H1 (cell line): ENCODE measurements around the gene AGBL1. TPM values are rescaled to one million over a fixed set of nuclear protein-coding genes. Genes with fewer than 3 reads are reported as not detected.

Experiments
- CTCF ChIA-PET: fragments of 300-600 bp; sonication (Branson Sonifier 250); formaldehyde crosslinking; loops from one replicate; lab custom pipeline; 2021; ENCODE audit not compliant: partially characterized antibody; lab: Charles Lee
- POLR2A ChIA-PET: fragments of 300-600 bp; sonication (Branson Sonifier 250); formaldehyde crosslinking; loops from one replicate; lab custom pipeline; 2021; ENCODE audit warnings: inconsistent platforms; ENCODE audit not compliant: partially characterized antibody; lab: Charles Lee
- DNase-seq, 2 experiments: peaks; one replicate each; pipeline versions ENCODE4 v3.0.0 to v3.0.0-alpha.2; 2010 to 2022; ENCODE audit warnings: low spot score in 2 of 2, low read depth in 1 of 2, mixed read lengths in 1 of 2
- FAIRE-seq: peaks from 2 replicates; lab custom pipeline; 2011; peaks lifted over from hg19 to GRCh38; lab: Jason Lieb, UNC
- H2AFZ ChIP-seq: 2 replicates; pipeline ENCODE4 v1.8.1; 2012; ENCODE audit warnings: low read length, inconsistent platforms
- H2AK5ac ChIP-seq: 2 replicates; pipeline ENCODE4 v1.6.1; 2013; ENCODE audit warnings: low read depth, low read length
- H2BK120ac ChIP-seq: replicated peaks from 2 replicates; pipeline ENCODE3; 2013; ENCODE audit warnings: low read depth, low read length, inconsistent platforms
- H2BK12ac ChIP-seq: 2 replicates; pipeline ENCODE4 v1.6.1; 2013; ENCODE audit warnings: low read depth, low read length
- H2BK15ac ChIP-seq: 2 replicates; pipeline ENCODE4 v1.6.1; 2013; ENCODE audit warnings: low read length
- H2BK20ac ChIP-seq: 2 replicates; pipeline ENCODE4 v1.6.1; 2013; ENCODE audit warnings: low read length
- H2BK5ac ChIP-seq: 2 replicates; pipeline ENCODE4 v1.6.1; 2013; ENCODE audit warnings: low read depth, low read length
- H3K14ac ChIP-seq: 2 replicates; pipeline ENCODE4 v1.6.1; 2013; ENCODE audit warnings: inconsistent platforms; ENCODE audit not compliant: insufficient read length
- H3K18ac ChIP-seq: 2 replicates; pipeline ENCODE4 v1.6.1; 2013; ENCODE audit warnings: low read length; ENCODE audit errors: extremely low read depth
- H3K23ac ChIP-seq: 2 replicates; pipeline ENCODE4 v1.6.1; 2013; ENCODE audit warnings: inconsistent platforms; ENCODE audit not compliant: insufficient read length
- H3K23me2 ChIP-seq: 2 replicates; pipeline ENCODE4 v1.6.1; 2013; ENCODE audit warnings: low read depth, low read length
- H3K27ac ChIP-seq: 2 replicates; pipeline ENCODE4 v1.6.1; 2011; ENCODE audit warnings: low read depth, low read length, inconsistent platforms
- H3K27me3 ChIP-seq, 4 experiments: replicated peaks in 1 of 4; 1 replicate in 1 of 4; 2 replicates in 3 of 4; pipeline versions ENCODE4 v1.6.1 to v1.8.1; 2011 to 2013; ENCODE audit warnings: low read length in 3 of 4, mild to moderate bottlenecking in 3 of 4, inconsistent platforms in 2 of 4, mixed read lengths in 2 of 4, moderate library complexity in 1 of 4; ENCODE audit not compliant: control insufficient read depth in 3 of 4, insufficient read depth in 3 of 4; ENCODE audit errors: extremely low read depth in 1 of 4
- H3K36me3 ChIP-seq, 4 experiments: 2 replicates each; pipeline versions ENCODE4 v1.6.1 to v1.8.1; 2011 to 2013; ENCODE audit warnings: mild to moderate bottlenecking in 4 of 4, low read length in 3 of 4, moderate library complexity in 2 of 4, control low read depth in 1 of 4, inconsistent platforms in 1 of 4; ENCODE audit not compliant: insufficient read depth in 4 of 4, control insufficient read depth in 2 of 4
- H3K4ac ChIP-seq: replicated peaks from 2 replicates; pipeline ENCODE3; 2013; ENCODE audit warnings: low read length, low read depth, mixed read lengths, inconsistent platforms; ENCODE audit not compliant: insufficient read length
- H3K4me1 ChIP-seq, 4 experiments: replicated peaks in 1 of 4; 1 replicate in 1 of 4; 2 replicates in 3 of 4; pipeline versions ENCODE4 v1.6.1 to v1.8.1; 2011 to 2013; ENCODE audit warnings: low read length in 3 of 4, inconsistent platforms in 2 of 4, mixed read lengths in 1 of 4; ENCODE audit not compliant: insufficient read depth in 4 of 4, control insufficient read depth in 3 of 4
- H3K4me2 ChIP-seq, 2 experiments: 2 replicates each; pipeline versions ENCODE4 v1.6.1 to v1.8.1; 2011 to 2013; ENCODE audit warnings: low read depth in 2 of 2, low read length in 2 of 2, control low read depth in 1 of 2, inconsistent platforms in 1 of 2, mild to moderate bottlenecking in 1 of 2; ENCODE audit not compliant: insufficient read depth in 1 of 2
- H3K4me3 ChIP-seq, 4 experiments: fragments of 200-600, 300-600 bp in 1 of 4; sonication (generic), shearing (Covaris generic), sonication (Bioruptor Twin) in 1 of 4; 2 replicates each; pipeline versions ENCODE4 v1.5.1 to v1.8.1; 2011 to 2016; ENCODE audit warnings: low read length in 4 of 4, low read depth in 3 of 4, control low read depth in 2 of 4, inconsistent platforms in 2 of 4, mild to moderate bottlenecking in 2 of 4, mixed read lengths in 1 of 4, moderate library complexity in 1 of 4; ENCODE audit not compliant: insufficient read depth in 2 of 4; ENCODE audit errors: extremely low read depth in 1 of 4
- H3K56ac ChIP-seq: replicated peaks from 2 replicates; pipeline ENCODE3; 2013; ENCODE audit warnings: low read depth, mild to moderate bottlenecking, mixed read lengths, low read length, inconsistent platforms; ENCODE audit not compliant: insufficient read length
- H3K79me1 ChIP-seq: 2 replicates; pipeline ENCODE4 v1.6.1; 2013; ENCODE audit warnings: low read depth, low read length, control low read depth
- H3K79me2 ChIP-seq, 2 experiments: 2 replicates each; pipeline versions ENCODE4 v1.6.1 to v1.8.1; 2012 to 2013; ENCODE audit warnings: low read length in 2 of 2, mild to moderate bottlenecking in 2 of 2, inconsistent platforms in 1 of 2; ENCODE audit not compliant: insufficient read depth in 2 of 2, control insufficient read depth in 1 of 2
- H3K9ac ChIP-seq, 4 experiments: replicated peaks in 1 of 4; 1 replicate in 1 of 4; 2 replicates in 3 of 4; pipeline versions ENCODE4 v1.6.1 to v1.8.1; 2011 to 2013; ENCODE audit warnings: low read depth in 3 of 4, low read length in 3 of 4, control low read depth in 2 of 4, mild to moderate bottlenecking in 2 of 4, moderate library complexity in 2 of 4, inconsistent platforms in 1 of 4; ENCODE audit errors: extremely low read depth in 1 of 4
- H3K9me3 ChIP-seq, 2 experiments: 2 replicates each; pipeline versions ENCODE4 v1.6.1 to v1.8.1; 2012 to 2013; ENCODE audit warnings: mild to moderate bottlenecking in 2 of 2, moderate library complexity in 2 of 2, control low read depth in 1 of 2, inconsistent platforms in 1 of 2, low read depth in 1 of 2, low read length in 1 of 2, mixed read lengths in 1 of 2; ENCODE audit not compliant: insufficient read depth in 2 of 2
- H4K20me1 ChIP-seq, 2 experiments: replicated peaks in 1 of 2; 2 replicates each; pipeline versions ENCODE3 to v1.8.1; 2011 to 2013; ENCODE audit warnings: inconsistent platforms in 2 of 2, low read length in 2 of 2, mild to moderate bottlenecking in 1 of 2; ENCODE audit not compliant: insufficient read depth in 2 of 2, control insufficient read depth in 1 of 2
- H4K5ac ChIP-seq: 2 replicates; pipeline ENCODE4 v1.6.1; 2013; ENCODE audit warnings: low read length, low read depth, mixed read lengths, inconsistent platforms; ENCODE audit not compliant: insufficient read length
- H4K8ac ChIP-seq: 2 replicates; pipeline ENCODE4 v1.8.0; 2013; ENCODE audit warnings: mild to moderate bottlenecking, moderate library complexity, low read length, inconsistent platforms; ENCODE audit not compliant: insufficient read depth; ENCODE audit errors: extremely low read depth
- H4K91ac ChIP-seq: replicated peaks from 2 replicates; pipeline ENCODE3; 2013; ENCODE audit warnings: low read length, mixed read lengths, inconsistent platforms; ENCODE audit not compliant: insufficient read length
- CBX8 ChIP-seq: fragments of 300-800, 300-1000 bp; sonication (generic); IDR thresholded peaks from 2 replicates; pipeline ENCODE4 v1.7.1; 2016; ENCODE audit warnings: low read depth, low read length, borderline replicate concordance
- CHD1 ChIP-seq: IDR thresholded peaks from 2 replicates; pipeline ENCODE4 v1.6.1; 2012; ENCODE audit warnings: low read depth, low read length, improper control_type of control experiment
- EGR1 ChIP-seq: IDR thresholded peaks from 2 replicates; pipeline ENCODE4 v1.6.1; 2011; ENCODE audit warnings: low read depth, low read length, borderline replicate concordance
- RAD21 ChIP-seq, 2 experiments: IDR thresholded peaks in 1 of 2; conservative IDR thresholded peaks in 1 of 2; 2 replicates each; pipeline ENCODE4 v1.6.1; 2011; ENCODE audit warnings: low read depth in 2 of 2, low read length in 2 of 2, improper control_type of control experiment in 1 of 2, inconsistent platforms in 1 of 2, mild to moderate bottlenecking in 1 of 2, moderate library complexity in 1 of 2
- SIN3A ChIP-seq, 2 experiments: IDR thresholded peaks in 1 of 2; conservative IDR thresholded peaks in 1 of 2; 2 replicates each; pipeline ENCODE4 v1.6.1; 2011 to 2012; ENCODE audit warnings: low read length in 2 of 2, improper control_type of control experiment in 1 of 2, low read depth in 1 of 2, mild to moderate bottlenecking in 1 of 2
- TAF7 ChIP-seq: optimal IDR thresholded peaks from 2 replicates; pipeline ENCODE3; 2011; ENCODE audit warnings: low read depth, mild to moderate bottlenecking, inconsistent platforms, low read length, moderate library complexity, borderline replicate concordance
- ZNF274 ChIP-seq: IDR thresholded peaks from 2 replicates; pipeline ENCODE4 v1.7.0; 2012; ENCODE audit warnings: low read length, borderline replicate concordance; ENCODE audit errors: extremely low read depth
- polyA plus RNA-seq, 7 experiments: library from polyadenylated mRNA; depleted of rRNA in 3 of 7; stranded (reverse) in 5 of 7; unstranded in 2 of 7; fragments of >200 nt in 5 of 7; fragments of 200-250 nt in 2 of 7; gene quantifications; 1 replicate in 5 of 7; 2 replicates in 1 of 7; 4 replicates in 1 of 7; pipeline versions ENCODE4 v1.2.1 to v1.2.3, GENCODE V29; 2011 to 2013; ENCODE audit warnings: missing spikeins in 2 of 7, mixed read lengths in 2 of 7
- total RNA-seq: library from RNA; stranded (reverse); fragmentation: NEBNext Ultra II Directional; extraction: Animal tissue kit (Norgen Biotek cat#: 25700); gene quantifications from 2 replicates; pipeline ENCODE4 v1.2.1, GENCODE V29; 2021
- TF ChIP-seq, protein P1 (sequence below): IDR thresholded peaks from 2 replicates; pipeline ENCODE4 v1.6.1; 2011; ENCODE audit warnings: low read length, improper control_type of control experiment
- TF ChIP-seq, protein P2 (sequence below): IDR thresholded peaks from 2 replicates; pipeline ENCODE4 v1.6.1; 2012; ENCODE audit warnings: inconsistent platforms
- TF ChIP-seq, protein P3 (sequence below), 3 experiments: IDR thresholded peaks; 1 replicate in 2 of 3; 2 replicates in 1 of 3; pipeline versions ENCODE4 v1.5.1 to v1.6.1; 2011; ENCODE audit warnings: low read length in 3 of 3, mild to moderate bottlenecking in 3 of 3, inconsistent platforms in 2 of 3, low read depth in 1 of 3, moderate library complexity in 1 of 3; ENCODE audit not compliant: insufficient read depth in 1 of 3; ENCODE audit errors: control extremely low read depth in 1 of 3

AGBL1 gene
- total and polyA plus RNA-seq, 2 of the 8 experiments (the other 6 are each of a cell fraction or from before 2014, with no cell fraction given) = not detected

DNA sequence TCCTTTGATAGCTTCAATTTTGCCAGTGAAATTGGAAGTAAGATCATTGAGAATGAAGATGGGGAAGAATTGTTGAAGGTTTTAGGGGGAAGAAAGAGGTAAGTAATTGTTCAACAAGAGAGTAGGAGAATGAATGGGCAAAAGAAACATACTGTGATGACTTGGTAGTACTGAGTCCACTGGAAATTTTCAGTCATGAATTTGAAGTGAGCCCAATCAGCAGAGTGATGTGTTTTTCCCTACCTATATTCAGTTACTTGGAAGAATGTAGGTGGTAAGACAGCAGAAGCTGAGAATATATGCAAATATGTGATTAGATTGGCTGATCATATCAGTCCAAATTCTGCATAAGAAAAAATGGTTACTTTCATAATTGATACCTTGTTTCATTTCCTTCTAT, 569.6 kb downstream of the AGBL1 start:
- Histone ChIP-seq H2BK20ac (no peak overlapping the region), H3K36me3 (no peaks in the 10 kb centered on the region), H4K91ac (no peak overlapping the region), H2AK5ac (no peak overlapping the region), H3K23ac (no peak overlapping the region), H3K79me2 (no peaks in the 10 kb centered on the region), H4K5ac (no peak overlapping the region), H2AFZ (no peak overlapping the region), H3K4me2 (no peak overlapping the region), H4K20me1 (no peaks in the 10 kb centered on the region), H2BK120ac (no peak overlapping the region), H2BK15ac (no peak overlapping the region), H3K27ac (no peak overlapping the region), H4K8ac (no peak overlapping the region), H3K79me1 (no peaks in the 10 kb centered on the region), H3K27me3 (no peaks in the 10 kb centered on the region), H2BK12ac (no peak overlapping the region), H3K14ac (no peak overlapping the region), H3K23me2 (peaks cover 3% of the 10 kb centered on the region; the same call in 1 of the 2 replicates), H3K18ac (no peak overlapping the region), H3K9ac (no peak overlapping the region), H3K4me3 (no peak overlapping the region), H2BK5ac (no peak overlapping the region), H3K4me1 (no peaks in the 10 kb centered on the region), H3K56ac (no peak overlapping the region), H3K9me3 (no peaks in the 10 kb centered on the region), H3K4ac (no peak overlapping the region)
- ChIA-PET CTCF (interaction anchor here (1.5 to 1.6 kb wide), 2 partner anchors 88 to 108 kb away, joined by 3 read pairs; no protein-coding TSS in a partner anchor), POLR2A (no interaction called here)
- FAIRE-seq (no peak), DNase-seq (no peak)
- no peak for TF ChIP-seq RAD21 (IDR thresholded peaks at IDR 0.05 in 1 of 2, conservative IDR thresholded peaks at IDR 0.05 in 1 of 2; ENCODE audit: low read depth in 2 of 2, low read length in 2 of 2)
- TF ChIP-seq, protein P1, sequence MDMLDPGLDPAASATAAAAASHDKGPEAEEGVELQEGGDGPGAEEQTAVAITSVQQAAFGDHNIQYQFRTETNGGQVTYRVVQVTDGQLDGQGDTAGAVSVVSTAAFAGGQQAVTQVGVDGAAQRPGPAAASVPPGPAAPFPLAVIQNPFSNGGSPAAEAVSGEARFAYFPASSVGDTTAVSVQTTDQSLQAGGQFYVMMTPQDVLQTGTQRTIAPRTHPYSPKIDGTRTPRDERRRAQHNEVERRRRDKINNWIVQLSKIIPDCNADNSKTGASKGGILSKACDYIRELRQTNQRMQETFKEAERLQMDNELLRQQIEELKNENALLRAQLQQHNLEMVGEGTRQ = no peak
- TF ChIP-seq TAF7 = no peak
- no peak for TF ChIP-seq CHD1
- TF ChIP-seq, protein P2, sequence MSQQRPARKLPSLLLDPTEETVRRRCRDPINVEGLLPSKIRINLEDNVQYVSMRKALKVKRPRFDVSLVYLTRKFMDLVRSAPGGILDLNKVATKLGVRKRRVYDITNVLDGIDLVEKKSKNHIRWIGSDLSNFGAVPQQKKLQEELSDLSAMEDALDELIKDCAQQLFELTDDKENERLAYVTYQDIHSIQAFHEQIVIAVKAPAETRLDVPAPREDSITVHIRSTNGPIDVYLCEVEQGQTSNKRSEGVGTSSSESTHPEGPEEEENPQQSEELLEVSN = no peak
- no peak for TF ChIP-seq EGR1
- TF ChIP-seq ZNF274 = no peak
- no peak for TF ChIP-seq CBX8
- TF ChIP-seq, protein P3, sequence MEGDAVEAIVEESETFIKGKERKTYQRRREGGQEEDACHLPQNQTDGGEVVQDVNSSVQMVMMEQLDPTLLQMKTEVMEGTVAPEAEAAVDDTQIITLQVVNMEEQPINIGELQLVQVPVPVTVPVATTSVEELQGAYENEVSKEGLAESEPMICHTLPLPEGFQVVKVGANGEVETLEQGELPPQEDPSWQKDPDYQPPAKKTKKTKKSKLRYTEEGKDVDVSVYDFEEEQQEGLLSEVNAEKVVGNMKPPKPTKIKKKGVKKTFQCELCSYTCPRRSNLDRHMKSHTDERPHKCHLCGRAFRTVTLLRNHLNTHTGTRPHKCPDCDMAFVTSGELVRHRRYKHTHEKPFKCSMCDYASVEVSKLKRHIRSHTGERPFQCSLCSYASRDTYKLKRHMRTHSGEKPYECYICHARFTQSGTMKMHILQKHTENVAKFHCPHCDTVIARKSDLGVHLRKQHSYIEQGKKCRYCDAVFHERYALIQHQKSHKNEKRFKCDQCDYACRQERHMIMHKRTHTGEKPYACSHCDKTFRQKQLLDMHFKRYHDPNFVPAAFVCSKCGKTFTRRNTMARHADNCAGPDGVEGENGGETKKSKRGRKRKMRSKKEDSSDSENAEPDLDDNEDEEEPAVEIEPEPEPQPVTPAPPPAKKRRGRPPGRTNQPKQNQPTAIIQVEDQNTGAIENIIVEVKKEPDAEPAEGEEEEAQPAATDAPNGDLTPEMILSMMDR (IDR thresholded peaks at IDR 0.05; ENCODE audit: control extremely low read depth in 1 of 3, insufficient read depth in 1 of 3, low read depth in 1 of 3, low read length in 3 of 3) = no peak
- no peak for TF ChIP-seq SIN3A (conservative IDR thresholded peaks at IDR 0.05 in 1 of 2, IDR thresholded peaks at IDR 0.05 in 1 of 2; ENCODE audit: low read depth in 1 of 2, low read length in 2 of 2)
